Measurements from ENCODE around the gene RNF31. TPM values are rescaled to one million over a fixed set of nuclear protein-coding genes. Genes with fewer than 3 reads are reported as not detected.

Gene RNF31
- total RNA-seq, 1 donor from 2014 or later: 59.0 TPM

- Histone ChIP-seq H3K4me1 (ENCODE audit: insufficient read depth, low read length) (no peaks in the 10 kb centered on the region), H2AFZ (ENCODE audit: low read depth, low read length) (no peak overlapping the region), H3K4me2 (ENCODE audit: low read length) (no peak overlapping the region), H3K4me3 (ENCODE audit: insufficient read depth, low read depth, low read length) (no peak overlapping the region), H3K27ac (ENCODE audit: low read depth, low read length) (no peak overlapping the region), H3K9ac (ENCODE audit: low read length) (no peak overlapping the region), H4K20me1 (ENCODE audit: insufficient read depth, low read length) (no peaks in the 10 kb centered on the region), H3K27me3 (ENCODE audit: insufficient read depth, low read length) (no peaks in the 10 kb centered on the region), H3K79me2 (ENCODE audit: insufficient read depth, low read length) (peaks cover 6% of the 10 kb centered on the region), H3K9me3 (ENCODE audit: insufficient read depth, low read depth, low read length) (no peaks in the 10 kb centered on the region), H3K36me3 (ENCODE audit: insufficient read depth, low read length) (peaks cover 30% of the 10 kb centered on the region)
- no peaks in the 10 kb centered on the region for H3K9me3 Mint-ChIP-seq (ENCODE audit: unreplicated experiment)
- peaks cover 34% of the 10 kb centered on the region for H3K36me3 Mint-ChIP-seq (ENCODE audit: low read depth, unreplicated experiment)
- DNase-seq (ENCODE audit: low read depth) (no peak), FAIRE-seq (no peak)
- no peaks in the 10 kb centered on the region for H3K4me1 Mint-ChIP-seq (ENCODE audit: low read depth, unreplicated experiment)
- no peaks in the 10 kb centered on the region for H3K27me3 Mint-ChIP-seq (ENCODE audit: low read depth, unreplicated experiment)
- TF ChIP-seq EZH2 (IDR thresholded peaks at IDR 0.05; ENCODE audit: insufficient read depth, low read length): no peak
- no peak for TF ChIP-seq CTCF (IDR thresholded peaks at IDR 0.05; ENCODE audit: insufficient read depth, low read depth, low read length)
- no peak overlapping the region for H3K27ac Mint-ChIP-seq (ENCODE audit: unreplicated experiment)
- no peak overlapping the region for H3K4me3 Mint-ChIP-seq (ENCODE audit: unreplicated experiment)
Measured at GRCh38 chr14:24121210-24121609, 26.1 kb upstream of the RNF31 start.

- Histone ChIP-seq H2AFZ (ENCODE audit: low read depth, low read length) (no peak overlapping the region), H3K79me2 (ENCODE audit: insufficient read depth, low read length) (no peaks in the 10 kb centered on the region), H3K36me3 (ENCODE audit: insufficient read depth, low read length) (peaks cover 30% of the 10 kb centered on the region), H3K9me3 (ENCODE audit: insufficient read depth, low read depth, low read length) (no peaks in the 10 kb centered on the region), H4K20me1 (ENCODE audit: insufficient read depth, low read length) (no peaks in the 10 kb centered on the region), H3K27ac (ENCODE audit: low read depth, low read length) (no peak overlapping the region), H3K4me3 (ENCODE audit: insufficient read depth, low read depth, low read length) (no peak overlapping the region), H3K4me1 (ENCODE audit: insufficient read depth, low read length) (no peaks in the 10 kb centered on the region), H3K4me2 (ENCODE audit: low read length) (no peak overlapping the region), H3K27me3 (ENCODE audit: insufficient read depth, low read length) (no peaks in the 10 kb centered on the region), H3K9ac (ENCODE audit: low read length) (no peak overlapping the region)
- no peak for DNase-seq (ENCODE audit: low read depth)
- H3K4me1 Mint-ChIP-seq (ENCODE audit: low read depth, unreplicated experiment): no peaks in the 10 kb centered on the region
- H3K27me3 Mint-ChIP-seq (ENCODE audit: low read depth, unreplicated experiment): no peaks in the 10 kb centered on the region
- H3K4me3 Mint-ChIP-seq (ENCODE audit: unreplicated experiment): no peak overlapping the region
- no peak for TF ChIP-seq CTCF (IDR thresholded peaks at IDR 0.05; ENCODE audit: insufficient read depth, low read depth, low read length)
- TF ChIP-seq EZH2 (IDR thresholded peaks at IDR 0.05; ENCODE audit: insufficient read depth, low read length): no peak
- no peaks in the 10 kb centered on the region for H3K9me3 Mint-ChIP-seq (ENCODE audit: unreplicated experiment)
- peaks cover 27% of the 10 kb centered on the region for H3K36me3 Mint-ChIP-seq (ENCODE audit: low read depth, unreplicated experiment)
- FAIRE-seq: no peak
- H3K27ac Mint-ChIP-seq (ENCODE audit: unreplicated experiment): no peak overlapping the region
Measured at GRCh38 chr14:24122416-24122815, 24.9 kb upstream of the RNF31 start.

- no peaks in the 10 kb centered on the region for H3K4me1 ChIP-seq (ENCODE audit: insufficient read depth, low read length)
- no peak overlapping the region for H3K9ac ChIP-seq (ENCODE audit: low read length)
- no peaks in the 10 kb centered on the region for H3K9me3 Mint-ChIP-seq (ENCODE audit: unreplicated experiment)
- H2AFZ ChIP-seq (ENCODE audit: low read depth, low read length): no peak overlapping the region
- FAIRE-seq (no peak), DNase-seq (ENCODE audit: low read depth) (no peak)
- no peaks in the 10 kb centered on the region for H3K9me3 ChIP-seq (ENCODE audit: insufficient read depth, low read depth, low read length)
- peaks cover 29% of the 10 kb centered on the region for H3K36me3 ChIP-seq (ENCODE audit: insufficient read depth, low read length)
- H3K27ac ChIP-seq (ENCODE audit: low read depth, low read length): no peak overlapping the region
- H4K20me1 ChIP-seq (ENCODE audit: insufficient read depth, low read length): no peaks in the 10 kb centered on the region
- no peak overlapping the region for H3K4me3 ChIP-seq (ENCODE audit: insufficient read depth, low read depth, low read length)
- no peaks in the 10 kb centered on the region for H3K27me3 ChIP-seq (ENCODE audit: insufficient read depth, low read length)
- H3K27me3 Mint-ChIP-seq (ENCODE audit: low read depth, unreplicated experiment): no peaks in the 10 kb centered on the region
- H3K4me3 Mint-ChIP-seq (ENCODE audit: unreplicated experiment): no peak overlapping the region
- TF ChIP-seq CTCF (IDR thresholded peaks at IDR 0.05; ENCODE audit: insufficient read depth, low read depth, low read length) (no peak), EZH2 (IDR thresholded peaks at IDR 0.05; ENCODE audit: insufficient read depth, low read length) (no peak)
- no peak overlapping the region for H3K27ac Mint-ChIP-seq (ENCODE audit: unreplicated experiment)
- H3K36me3 Mint-ChIP-seq (ENCODE audit: low read depth, unreplicated experiment): peaks cover 27% of the 10 kb centered on the region
- H3K4me1 Mint-ChIP-seq (ENCODE audit: low read depth, unreplicated experiment): no peaks in the 10 kb centered on the region
- no peak overlapping the region for H3K4me2 ChIP-seq (ENCODE audit: low read length)
- no peaks in the 10 kb centered on the region for H3K79me2 ChIP-seq (ENCODE audit: insufficient read depth, low read length)
Measured at GRCh38 chr14:24122898-24123297, 24.4 kb upstream of the RNF31 start.
